RWPE1 (cell line): ENCODE results near the gene SCG5.
A peak's percentile ranks its signal among the peaks of the same experiment; 100 is the strongest.

Experiments
- CTCF ChIA-PET: fragments of 350-600 bp; sonication (Branson Sonifier 250); formaldehyde crosslinking; extraction: SDS; loops from one replicate; lab custom pipeline; 2021; lab: Yijun Ruan, JAX
- POLR2A ChIA-PET: fragments of 400-600 bp; formaldehyde crosslinking; extraction: SDS; loops from one replicate; lab custom pipeline; 2020; ENCODE audit warnings: antibody characterized with exemption; ENCODE audit not compliant: low non-redundant PET; lab: Yijun Ruan, JAX
- DNase-seq: peaks from one replicate; pipeline ENCODE4 v3.0.0; 2012; ENCODE audit warnings: low spot score
- H3K27ac ChIP-seq: fragments of 450-650 bp; 2 replicates; pipeline ENCODE4 v1.5.1; 2017
- TF ChIP-seq, protein P1 (sequence below): fragments of 450-650 bp; conservative IDR thresholded peaks from 2 replicates; pipeline ENCODE4 v1.5.1; 2017; ENCODE audit warnings: low read depth, mild to moderate bottlenecking

SCG5 gene

DNA sequence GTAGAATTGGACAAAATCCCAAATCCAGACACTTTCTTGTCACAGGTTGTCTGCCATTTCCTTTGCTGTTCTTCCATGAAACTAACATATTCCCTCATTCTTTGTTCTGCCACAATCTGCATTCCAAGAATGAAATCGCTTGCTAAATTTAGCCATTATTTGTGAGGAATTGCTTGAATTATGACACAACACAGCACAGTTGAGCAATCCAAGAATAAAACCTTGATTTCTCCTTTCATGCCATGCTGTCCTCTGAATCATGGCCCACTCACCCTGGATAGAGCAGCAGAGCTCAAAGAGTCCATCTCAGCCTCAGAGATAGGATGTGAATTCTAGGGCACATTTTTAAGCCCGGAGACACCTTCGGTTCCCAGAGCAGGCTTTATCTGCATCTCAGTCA, 41.1 kb downstream of the SCG5 start:
- H3K27ac ChIP-seq: peak overlapping the region; percentile 31; the same call in 1 of the 2 replicates
- peak; percentile 81 for DNase-seq
- ChIA-PET POLR2A (no interaction called here), CTCF (interaction anchor here (0.6 kb wide), 1 partner anchor 447 kb away, joined by 4 read pairs; no protein-coding TSS in a partner anchor)
- TF ChIP-seq, protein P1, sequence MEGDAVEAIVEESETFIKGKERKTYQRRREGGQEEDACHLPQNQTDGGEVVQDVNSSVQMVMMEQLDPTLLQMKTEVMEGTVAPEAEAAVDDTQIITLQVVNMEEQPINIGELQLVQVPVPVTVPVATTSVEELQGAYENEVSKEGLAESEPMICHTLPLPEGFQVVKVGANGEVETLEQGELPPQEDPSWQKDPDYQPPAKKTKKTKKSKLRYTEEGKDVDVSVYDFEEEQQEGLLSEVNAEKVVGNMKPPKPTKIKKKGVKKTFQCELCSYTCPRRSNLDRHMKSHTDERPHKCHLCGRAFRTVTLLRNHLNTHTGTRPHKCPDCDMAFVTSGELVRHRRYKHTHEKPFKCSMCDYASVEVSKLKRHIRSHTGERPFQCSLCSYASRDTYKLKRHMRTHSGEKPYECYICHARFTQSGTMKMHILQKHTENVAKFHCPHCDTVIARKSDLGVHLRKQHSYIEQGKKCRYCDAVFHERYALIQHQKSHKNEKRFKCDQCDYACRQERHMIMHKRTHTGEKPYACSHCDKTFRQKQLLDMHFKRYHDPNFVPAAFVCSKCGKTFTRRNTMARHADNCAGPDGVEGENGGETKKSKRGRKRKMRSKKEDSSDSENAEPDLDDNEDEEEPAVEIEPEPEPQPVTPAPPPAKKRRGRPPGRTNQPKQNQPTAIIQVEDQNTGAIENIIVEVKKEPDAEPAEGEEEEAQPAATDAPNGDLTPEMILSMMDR: no peak

DNA sequence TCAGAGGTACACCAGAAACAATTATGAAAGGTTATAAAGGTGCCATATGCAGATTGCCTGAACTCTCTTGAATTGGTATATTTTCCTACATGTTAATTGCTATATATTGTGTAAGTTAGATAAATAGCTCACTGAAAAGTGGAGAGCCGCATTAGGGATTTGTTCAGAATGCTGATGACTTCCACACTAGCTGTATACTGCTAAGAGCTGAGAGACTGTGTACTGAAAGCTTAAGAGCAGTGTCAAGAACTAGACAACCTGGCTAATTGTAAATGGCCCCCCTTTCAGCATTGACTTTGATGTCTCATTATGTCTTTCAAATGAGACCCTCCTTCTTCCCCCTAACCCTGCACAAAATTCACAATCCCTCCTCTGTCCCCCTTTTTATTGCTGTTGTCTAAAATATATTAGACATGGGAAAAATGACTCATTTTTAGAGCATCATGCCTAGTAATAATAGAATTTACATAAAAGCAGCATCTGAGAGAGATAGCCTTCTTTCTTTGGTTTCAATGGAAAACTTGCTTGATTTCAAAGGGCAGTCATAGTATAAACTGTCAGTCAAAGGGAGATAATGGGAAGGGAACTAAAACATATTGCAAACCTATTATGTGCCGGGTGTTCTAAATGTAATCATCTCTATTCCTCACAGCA, 41.6 kb downstream of the SCG5 start:
- ChIA-PET CTCF (interaction anchor here (0.6 kb wide), 1 partner anchor 446 kb away, joined by 4 read pairs; no protein-coding TSS in a partner anchor), POLR2A (no interaction called here)
- H3K27ac ChIP-seq: peak overlapping the region; percentile 31; the same call in 1 of the 2 replicates
- TF ChIP-seq, protein P1: no peak
- no peak for DNase-seq

DNA sequence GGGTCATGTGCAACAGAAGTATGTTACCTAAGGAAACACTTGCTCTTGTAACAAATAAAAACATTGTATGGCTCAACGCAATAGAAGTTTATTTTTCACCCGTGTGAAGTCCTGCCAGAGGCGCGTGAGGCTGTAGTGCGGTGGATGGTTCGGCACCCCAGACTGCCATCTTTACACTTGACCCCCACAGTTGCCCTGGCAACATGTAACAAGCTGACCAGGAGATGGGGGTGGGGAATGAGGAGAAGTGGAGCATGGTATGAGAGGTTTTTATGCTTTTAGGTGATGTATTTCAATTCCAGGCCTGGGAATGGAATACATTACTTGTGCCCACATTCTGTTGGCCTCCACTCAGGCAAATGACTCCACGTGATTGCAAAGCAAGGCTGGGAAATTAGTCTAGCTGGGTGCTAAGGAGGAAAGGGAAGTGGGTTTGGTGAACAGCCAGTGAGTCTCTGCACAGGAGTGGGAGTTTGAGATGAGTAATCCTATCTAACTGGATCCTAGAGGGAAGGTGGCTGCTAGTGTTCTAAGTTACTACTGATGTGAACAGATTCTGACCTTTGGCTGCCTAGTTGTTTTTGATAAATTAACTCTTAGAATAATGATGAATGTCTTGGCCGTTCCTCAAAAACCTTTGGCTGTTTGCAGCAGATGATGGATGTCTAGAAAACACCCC, 42.5 kb downstream of the SCG5 start:
- TF ChIP-seq, protein P1: no peak
- peak overlapping the region; percentile 70 for H3K27ac ChIP-seq
- POLR2A ChIA-PET: no interaction called here
- CTCF ChIA-PET: interaction anchor here (1.0 kb wide), 1 partner anchor 21 kb away, joined by 3 read pairs; no protein-coding TSS in a partner anchor
- DNase-seq: peak; percentile 80

DNA sequence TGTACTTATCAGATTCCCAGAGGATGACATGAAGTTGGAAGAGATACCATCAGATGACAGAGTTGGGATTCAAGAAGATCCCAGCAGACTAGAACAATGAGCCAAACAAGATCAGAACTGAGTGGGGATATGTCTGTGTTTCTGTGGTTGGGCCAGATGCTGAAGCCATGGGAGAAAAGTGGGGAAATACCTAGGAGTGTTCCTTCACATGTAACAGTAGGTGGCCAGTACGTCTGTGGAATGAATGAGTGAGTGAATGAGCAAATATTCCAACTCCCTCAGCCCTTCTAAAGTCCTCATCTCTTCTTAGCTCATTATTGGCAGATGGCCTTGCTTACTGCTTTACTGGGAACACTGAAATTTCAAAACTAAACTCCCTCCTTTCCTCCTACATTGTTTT, 44.1 kb downstream of the SCG5 start:
- TF ChIP-seq, protein P1: no peak
- CTCF ChIA-PET: no interaction called here
- H3K27ac ChIP-seq: no peak overlapping the region
- no peak for DNase-seq
- POLR2A ChIA-PET: no interaction called here

DNA sequence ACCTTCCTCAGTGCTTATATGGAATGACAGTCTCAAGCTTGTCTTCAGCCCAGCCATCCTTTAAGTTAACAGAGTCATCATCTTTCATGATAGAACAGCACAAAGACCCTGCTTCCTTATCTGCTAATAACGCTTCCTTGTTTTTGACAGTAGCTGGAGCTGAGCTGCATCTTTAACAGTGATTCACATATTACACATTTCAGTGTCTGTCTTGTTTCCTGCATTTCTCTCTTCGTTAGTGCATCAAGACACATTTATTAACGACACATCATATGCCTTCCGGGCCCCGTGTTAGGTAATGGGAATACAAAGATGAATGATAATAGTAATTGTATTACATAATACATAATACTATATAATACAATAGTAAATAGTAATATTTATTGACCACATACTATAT, 46.0 kb downstream of the SCG5 start:
- ChIA-PET POLR2A (no interaction called here), CTCF (no interaction called here)
- TF ChIP-seq, protein P1: no peak
- peak overlapping the region; percentile 59; the same call in 1 of the 2 replicates for H3K27ac ChIP-seq
- DNase-seq: peak; percentile 67

DNA sequence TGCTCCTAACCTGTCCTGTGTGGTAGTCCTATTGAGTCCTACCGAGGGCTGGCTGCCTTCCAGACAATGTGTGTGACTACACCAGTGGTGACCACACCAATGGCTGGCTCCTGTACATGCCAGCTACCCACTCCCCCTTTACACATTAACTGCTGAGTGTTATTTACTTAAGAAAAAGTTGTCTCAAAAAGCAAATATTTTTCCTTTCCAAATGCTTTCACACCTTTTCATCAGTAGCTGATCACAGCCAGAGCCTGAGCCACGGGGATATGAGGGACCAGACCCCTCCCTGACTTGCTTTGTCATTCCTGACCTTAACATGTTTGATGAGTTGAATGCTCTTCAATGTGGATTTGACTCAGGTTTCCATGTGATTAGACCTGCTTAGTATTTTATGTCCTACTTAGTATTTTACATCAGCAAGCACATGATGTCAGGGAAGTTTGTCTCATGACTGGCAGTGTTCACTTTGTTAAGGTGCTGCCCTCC, 46.7 kb downstream of the SCG5 start:
- peak overlapping the region; percentile 59; the same call in 1 of the 2 replicates for H3K27ac ChIP-seq
- TF ChIP-seq, protein P1: no peak
- ChIA-PET CTCF (interaction anchor here (0.7 kb wide), 1 partner anchor 514 kb away, joined by 3 read pairs; no protein-coding TSS in a partner anchor), POLR2A (no interaction called here)
- no peak for DNase-seq
